ENCODE results near the gene RPTOR.

The RPTOR gene

GRCh38 chr17:80944326-80944725, 399.7 kb downstream of the RPTOR start:
- no peak overlapping the region for H3K27ac ChIP-seq (replicated peaks)
- TF ChIP-seq CTCF (IDR thresholded peaks at IDR 0.05; ENCODE audit: insufficient read depth, low read length) (no peak), POLR2AphosphoS5 (IDR thresholded peaks at IDR 0.05; ENCODE audit: low read depth) (no peak), REST (IDR thresholded peaks at IDR 0.05; ENCODE audit: insufficient replicate concordance, low read depth) (no peak), SPI1 (IDR thresholded peaks at IDR 0.05; ENCODE audit: borderline replicate concordance, low read depth) (no peak), GABPA (IDR thresholded peaks at IDR 0.05; ENCODE audit: low read depth) (no peak)
- no peak overlapping the region for H3K4me3 ChIP-seq (replicated peaks; ENCODE audit: insufficient read depth, low read length)
- H3K27me3 ChIP-seq (ENCODE audit: insufficient read depth, poor library complexity, severe bottlenecking) = no peaks in the 10 kb centered on the region
- no peak for DNase-seq (ENCODE audit: low read depth in 1 of 2, low spot score in 1 of 2)

GRCh38 chr17:80945736-80946135, 401.1 kb downstream of the RPTOR start:
- Histone ChIP-seq H3K27ac (replicated peaks) (no peak overlapping the region), H3K27me3 (ENCODE audit: insufficient read depth, poor library complexity, severe bottlenecking) (no peaks in the 10 kb centered on the region), H3K4me3 (replicated peaks; ENCODE audit: insufficient read depth, low read length) (no peak overlapping the region)
- TF ChIP-seq SPI1 (IDR thresholded peaks at IDR 0.05; ENCODE audit: borderline replicate concordance, low read depth) (no peak), REST (IDR thresholded peaks at IDR 0.05; ENCODE audit: insufficient replicate concordance, low read depth) (no peak), POLR2AphosphoS5 (IDR thresholded peaks at IDR 0.05; ENCODE audit: low read depth) (no peak), GABPA (IDR thresholded peaks at IDR 0.05; ENCODE audit: low read depth) (no peak), CTCF (IDR thresholded peaks at IDR 0.05; ENCODE audit: insufficient read depth, low read length) (no peak)
- no peak for DNase-seq (ENCODE audit: low read depth in 1 of 2, low spot score in 1 of 2)

- DNase-seq (ENCODE audit: low read depth in 1 of 2, low spot score in 1 of 2) = no peak
- TF ChIP-seq SPI1 (IDR thresholded peaks at IDR 0.05; ENCODE audit: borderline replicate concordance, low read depth) (no peak), REST (IDR thresholded peaks at IDR 0.05; ENCODE audit: insufficient replicate concordance, low read depth) (no peak), GABPA (IDR thresholded peaks at IDR 0.05; ENCODE audit: low read depth) (no peak), POLR2AphosphoS5 (IDR thresholded peaks at IDR 0.05; ENCODE audit: low read depth) (no peak), CTCF (IDR thresholded peaks at IDR 0.05; ENCODE audit: insufficient read depth, low read length) (no peak)
- Histone ChIP-seq H3K27ac (replicated peaks) (no peak overlapping the region), H3K27me3 (ENCODE audit: insufficient read depth, poor library complexity, severe bottlenecking) (no peaks in the 10 kb centered on the region), H3K4me3 (replicated peaks; ENCODE audit: insufficient read depth, low read length) (no peak overlapping the region)
Measured at GRCh38 chr17:80946449-80946848, 401.8 kb downstream of the RPTOR start.
